Measurements from ENCODE around the gene ZNF764.
"Not testable (repeated sequence)": the region's sequence is repeated elsewhere in the genome, so short reads cannot be mapped to it uniquely, and the experiment has no call there.

Gene ZNF764

GRCh38 chr16:30557957-30558788 lies at the start of gene ZNF764:
TSS of gene ZNF764 (minus strand) at chr16:30558374. CDS start at chr16:30558182, 192 bp downstream.
- peak; percentile 99 for DNase-seq (ENCODE audit: low spot score)

GRCh38 chr16:30606004-30606403 lies 47.8 kb upstream of the ZNF764 start:
- no peak for DNase-seq (ENCODE audit: low spot score)

GRCh38 chr16:30605158-30605557 lies 47.0 kb upstream of the ZNF764 start:
- peak; percentile 38 for DNase-seq (ENCODE audit: low spot score)

GRCh38 chr16:30604316-30604947 lies 46.3 kb upstream of the ZNF764 start:
- DNase-seq (ENCODE audit: low spot score): no peak

- DNase-seq (ENCODE audit: low spot score): no peak
Observed at GRCh38 chr16:30603945-30604315, 45.8 kb upstream of the ZNF764 start.

- DNase-seq (ENCODE audit: low spot score): peak; percentile 26
Observed at GRCh38 chr16:30602616-30603277, 44.6 kb upstream of the ZNF764 start.

- no peak for DNase-seq (ENCODE audit: low spot score)
Observed at GRCh38 chr16:30601966-30602365, 43.8 kb upstream of the ZNF764 start.

- DNase-seq (ENCODE audit: low spot score): no peak
Observed at GRCh38 chr16:30600929-30601328, 42.8 kb upstream of the ZNF764 start.

GRCh38 chr16:30600215-30600614 lies 42.0 kb upstream of the ZNF764 start:
- DNase-seq (ENCODE audit: low spot score): no peak

GRCh38 chr16:30592871-30593270 lies 34.7 kb upstream of the ZNF764 start:
- no peak for DNase-seq (ENCODE audit: low spot score)

- not testable (repeated sequence) for DNase-seq (ENCODE audit: low spot score)
Observed at GRCh38 chr16:30590869-30591268, 32.7 kb upstream of the ZNF764 start.

GRCh38 chr16:30589582-30589981 lies 31.4 kb upstream of the ZNF764 start:
- DNase-seq (ENCODE audit: low spot score): not testable (repeated sequence)

- DNase-seq (ENCODE audit: low spot score): no peak
Observed at GRCh38 chr16:30588651-30589050, 30.5 kb upstream of the ZNF764 start.

GRCh38 chr16:30585400-30586191 lies 27.4 kb upstream of the ZNF764 start, which contains the start of gene ZNF785:
TSS of gene ZNF785 (minus strand) at chr16:30585697. CDS start at chr16:30585611, 86 bp downstream.
- DNase-seq (ENCODE audit: low spot score): peak; percentile 98

- DNase-seq (ENCODE audit: low spot score): no peak
Observed at GRCh38 chr16:30585022-30585399, 26.8 kb upstream of the ZNF764 start.

- no peak for DNase-seq (ENCODE audit: low spot score)
Observed at GRCh38 chr16:30582611-30583340, 24.6 kb upstream of the ZNF764 start.

- DNase-seq (ENCODE audit: low spot score): no peak
Observed at GRCh38 chr16:30581457-30581856, 23.3 kb upstream of the ZNF764 start.

GRCh38 chr16:30574678-30575077 lies 16.5 kb upstream of the ZNF764 start:
- DNase-seq (ENCODE audit: low spot score): no peak

GRCh38 chr16:30571445-30572322 lies 13.5 kb upstream of the ZNF764 start, which contains the start of gene ZNF688:
TSS of gene ZNF688 (minus strand) at chr16:30571714. CDS start at chr16:30571629, 85 bp downstream.
- peak; percentile 99 for DNase-seq (ENCODE audit: low spot score)
